Measurements from ENCODE around the gene CEACAM6.
"Not testable (repeated sequence)": the region's sequence is repeated elsewhere in the genome, so short reads cannot be mapped to it uniquely, and the experiment has no call there.

Gene CEACAM6

GRCh38 chr19:41748012-41748411, 7.3 kb upstream of the CEACAM6 start:
- no peak for DNase-seq (ENCODE audit: low read depth)

GRCh38 chr19:41750248-41751134, 4.8 kb upstream of the CEACAM6 start:
- not testable (repeated sequence) for DNase-seq (ENCODE audit: low read depth)

GRCh38 chr19:41753159-41753558, 2.2 kb upstream of the CEACAM6 start:
- DNase-seq (ENCODE audit: low read depth): peak; percentile 64

- peak; percentile 56 for DNase-seq (ENCODE audit: low read depth)
Observed at GRCh38 chr19:41753936-41754529, 1.3 kb upstream of the CEACAM6 start.

- DNase-seq (ENCODE audit: low read depth): no peak
Observed at GRCh38 chr19:41758846-41759245, 3.5 kb downstream of the CEACAM6 start.

- no peak for DNase-seq (ENCODE audit: low read depth)
Observed at GRCh38 chr19:41767115-41767514, 11.8 kb downstream of the CEACAM6 start.

GRCh38 chr19:41768105-41768504, 12.8 kb downstream of the CEACAM6 start:
- not testable (repeated sequence) for DNase-seq (ENCODE audit: low read depth)

GRCh38 chr19:41769608-41770007, 14.3 kb downstream of the CEACAM6 start:
- no peak for DNase-seq (ENCODE audit: low read depth)

- no peak for DNase-seq (ENCODE audit: low read depth)
Observed at GRCh38 chr19:41771410-41771809, 16.1 kb downstream of the CEACAM6 start.

- DNase-seq (ENCODE audit: low read depth): peak; percentile 11
Observed at GRCh38 chr19:41774515-41774980, 19.2 kb downstream of the CEACAM6 start.

GRCh38 chr19:41776700-41777099, 21.4 kb downstream of the CEACAM6 start:
- DNase-seq (ENCODE audit: low read depth): no peak

GRCh38 chr19:41783612-41784011, 28.3 kb downstream of the CEACAM6 start:
- no peak for DNase-seq (ENCODE audit: low read depth)

GRCh38 chr19:41784312-41784711, 29.0 kb downstream of the CEACAM6 start:
- no peak for DNase-seq (ENCODE audit: low read depth)

- no peak for DNase-seq (ENCODE audit: low read depth)
Observed at GRCh38 chr19:41784743-41785142, 29.4 kb downstream of the CEACAM6 start.

- DNase-seq (ENCODE audit: low read depth): peak; percentile 32
Observed at GRCh38 chr19:41785653-41786052, 30.3 kb downstream of the CEACAM6 start.

- DNase-seq (ENCODE audit: low read depth): no peak
Observed at GRCh38 chr19:41787055-41787454, 31.7 kb downstream of the CEACAM6 start.

GRCh38 chr19:41788518-41788917, 33.2 kb downstream of the CEACAM6 start:
- not testable (repeated sequence) for DNase-seq (ENCODE audit: low read depth)

GRCh38 chr19:41789053-41789452, 33.7 kb downstream of the CEACAM6 start:
- not testable (repeated sequence) for DNase-seq (ENCODE audit: low read depth)

- peak; percentile 17 for DNase-seq (ENCODE audit: low read depth)
Observed at GRCh38 chr19:41792513-41793413, 37.4 kb downstream of the CEACAM6 start.

- no peak for DNase-seq (ENCODE audit: low read depth)
Observed at GRCh38 chr19:41793414-41793727, 38.0 kb downstream of the CEACAM6 start.

- DNase-seq (ENCODE audit: low read depth): peak; percentile 22
Observed at GRCh38 chr19:41795031-41795461, 39.7 kb downstream of the CEACAM6 start.

GRCh38 chr19:41796362-41796761, 41.0 kb downstream of the CEACAM6 start, which contains the start of gene CEACAM3:
TSS of gene CEACAM3 (plus strand) at chr19:41796587. CDS start at chr19:41796678, 91 bp downstream.
- no peak for DNase-seq (ENCODE audit: low read depth)
